IMR-90 (cell line): ENCODE data around the gene NARS2. TPM values are rescaled to one million over a fixed set of nuclear protein-coding genes. Genes with fewer than 3 reads are reported as not detected.
A peak's percentile ranks its signal among the peaks of the same experiment; 100 is the strongest.

ENCODE experiments used
- ATAC-seq: fragments of 200-7000 bp; cut with Tn5 transposase; 2 replicates; pipeline ENCODE4 v1.9.1; 2020; ENCODE audit warnings: low read depth, mild to moderate bottlenecking, moderate library complexity
- BruUV-seq: library from RNA; stranded (reverse); fragments of 400-500 nt; replicated peaks from 2 replicates; lab custom pipeline; 2021; lab: Mats Ljungman, UMichigan
- CTCF ChIA-PET: fragments of 300-600 bp; formaldehyde crosslinking; extraction: SDS; loops from one replicate; lab custom pipeline; 2021; ENCODE audit warnings: antibody characterized with exemption; lab: Yijun Ruan, JAX
- POLR2A ChIA-PET: fragments of 300-600 bp; sonication (Branson Sonifier 250); formaldehyde crosslinking; loops from one replicate; lab custom pipeline; 2022; ENCODE audit warnings: antibody characterized with exemption; ENCODE audit not compliant: unreplicated experiment; lab: Charles Lee
- DNase-seq: peaks from one replicate; pipeline ENCODE4 v3.0.0; 2013
- H2AFZ ChIP-seq: replicated peaks from 2 replicates; pipeline ENCODE3; 2013; ENCODE audit warnings: low read length, mild to moderate bottlenecking; ENCODE audit not compliant: poor library complexity
- H2AK5ac ChIP-seq: 2 replicates; pipeline ENCODE4 v1.6.1; 2013; ENCODE audit warnings: low read depth, low read length, inconsistent platforms
- H2AK9ac ChIP-seq: replicated peaks from 2 replicates; pipeline ENCODE3; 2013; ENCODE audit warnings: mild to moderate bottlenecking, low read depth, low read length, moderate library complexity; ENCODE audit not compliant: poor library complexity
- H2BK120ac ChIP-seq: 2 replicates; pipeline ENCODE4 v1.6.1; 2013; ENCODE audit warnings: low read depth, low read length, inconsistent platforms
- H2BK15ac ChIP-seq: 3 replicates; pipeline ENCODE4 v1.6.1; 2013; ENCODE audit warnings: low read depth, low read length, inconsistent platforms
- H2BK20ac ChIP-seq: 2 replicates; pipeline ENCODE4 v1.6.1; 2013; ENCODE audit warnings: low read depth, mild to moderate bottlenecking, inconsistent platforms, low read length, moderate library complexity
- H2BK5ac ChIP-seq: 2 replicates; pipeline ENCODE4 v1.6.1; 2013; ENCODE audit warnings: mild to moderate bottlenecking, low read depth, low read length, inconsistent platforms; ENCODE audit not compliant: poor library complexity, severe bottlenecking
- H3K14ac ChIP-seq: replicated peaks from 2 replicates; pipeline ENCODE4 v1.6.1; 2013; ENCODE audit warnings: low read depth, low read length, inconsistent platforms
- H3K18ac ChIP-seq: 2 replicates; pipeline ENCODE4 v1.6.1; 2013; ENCODE audit warnings: low read depth, low read length, control low read depth
- H3K23ac ChIP-seq: 2 replicates; pipeline ENCODE4 v1.6.1; 2013; ENCODE audit warnings: low read depth, low read length, inconsistent platforms
- H3K27ac ChIP-seq: 2 replicates; pipeline ENCODE4 v1.5.1; 2013; ENCODE audit warnings: mild to moderate bottlenecking, control low read depth, low read length; ENCODE audit not compliant: insufficient read depth
- H3K27me3 ChIP-seq: 2 replicates; pipeline ENCODE4 v1.6.1; 2013; ENCODE audit warnings: low read length; ENCODE audit not compliant: control insufficient read depth, insufficient read depth
- H3K36me3 ChIP-seq: 2 replicates; pipeline ENCODE4 v1.6.1; 2013; ENCODE audit warnings: low read length, mixed read lengths; ENCODE audit not compliant: control insufficient read depth, insufficient read depth
- H3K4ac ChIP-seq: 2 replicates; pipeline ENCODE4 v1.6.1; 2013; ENCODE audit warnings: low read depth, low read length, inconsistent platforms
- H3K4me1 ChIP-seq: 2 replicates; pipeline ENCODE4 v1.6.1; 2013; ENCODE audit warnings: low read length, mixed read lengths; ENCODE audit not compliant: control insufficient read depth, insufficient read depth
- H3K4me2 ChIP-seq: 2 replicates; pipeline ENCODE4 v1.6.1; 2013; ENCODE audit warnings: low read depth, mild to moderate bottlenecking, control low read depth, low read length, moderate library complexity
- H3K4me3 ChIP-seq: 2 replicates; pipeline ENCODE4 v1.5.1; 2013; ENCODE audit warnings: low read depth, mild to moderate bottlenecking, control low read depth, low read length, moderate library complexity; ENCODE audit not compliant: insufficient read depth
- H3K56ac ChIP-seq: 2 replicates; pipeline ENCODE4 v1.6.1; 2013; ENCODE audit warnings: low read length, inconsistent platforms; ENCODE audit not compliant: insufficient read depth; ENCODE audit errors: extremely low read depth
- H3K79me1 ChIP-seq, 2 experiments: 2 replicates each; pipeline ENCODE4 v1.6.1; 2013; ENCODE audit warnings: low read length in 2 of 2, inconsistent platforms in 1 of 2, low read depth in 1 of 2
- H3K9ac ChIP-seq: 2 replicates; pipeline ENCODE4 v1.6.1; 2013; ENCODE audit warnings: low read depth, low read length, control low read depth
- H3K9me1 ChIP-seq: 2 replicates; pipeline ENCODE4 v1.6.1; 2013; ENCODE audit warnings: low read length, inconsistent platforms; ENCODE audit not compliant: insufficient read depth
- H3K9me3 ChIP-seq: 2 replicates; pipeline ENCODE4 v1.6.1; 2013; ENCODE audit warnings: low read length; ENCODE audit not compliant: control insufficient read depth, insufficient read depth
- H4K20me1 ChIP-seq: 2 replicates; pipeline ENCODE4 v1.6.1; 2013; ENCODE audit warnings: low read length, inconsistent platforms; ENCODE audit not compliant: insufficient read depth
- H4K5ac ChIP-seq: 2 replicates; pipeline ENCODE4 v1.6.1; 2013; ENCODE audit warnings: mild to moderate bottlenecking, low read depth, low read length, control low read depth
- H4K8ac ChIP-seq, 2 experiments: 2 replicates each; pipeline ENCODE4 v1.6.1; 2013; ENCODE audit warnings: low read depth in 2 of 2, low read length in 2 of 2, control low read depth in 1 of 2, inconsistent platforms in 1 of 2
- H4K91ac ChIP-seq: 2 replicates; pipeline ENCODE4 v1.6.1; 2013; ENCODE audit warnings: low read depth, low read length, inconsistent platforms; ENCODE audit not compliant: insufficient read depth
- BHLHE40 ChIP-seq: fragments of 150-350 bp; IDR thresholded peaks from 2 replicates; pipeline ENCODE4 v1.6.1; 2016; ENCODE audit warnings: mild to moderate bottlenecking, low read depth, low read length
- CEBPB ChIP-seq: IDR thresholded peaks from 2 replicates; pipeline ENCODE4 v1.6.1; 2012; ENCODE audit warnings: low read depth, low read length, improper control_type of control experiment
- CHD1 ChIP-seq: IDR thresholded peaks from 2 replicates; pipeline ENCODE4 v1.6.1; 2012; ENCODE audit warnings: low read depth, low read length, improper control_type of control experiment
- CTCF ChIP-seq: conservative IDR thresholded peaks from 2 replicates; pipeline ENCODE4 v1.5.1; 2012; ENCODE audit warnings: mild to moderate bottlenecking, low read depth, low read length, improper control_type of control experiment
- ELK1 ChIP-seq: fragments of 150-350 bp; IDR thresholded peaks from 2 replicates; pipeline ENCODE4 v1.6.1; 2016; ENCODE audit warnings: low read depth, mild to moderate bottlenecking, low read length, moderate library complexity, borderline replicate concordance
- FOS ChIP-seq: fragments of 150-350 bp; IDR thresholded peaks from 2 replicates; pipeline ENCODE4 v1.6.1; 2016; ENCODE audit warnings: low read depth, low read length
- MAZ ChIP-seq: IDR thresholded peaks from 2 replicates; pipeline ENCODE4 v1.6.1; 2012; ENCODE audit warnings: low read depth, mild to moderate bottlenecking, low read length, improper control_type of control experiment, moderate library complexity, borderline replicate concordance
- MXI1 ChIP-seq: IDR thresholded peaks from 2 replicates; pipeline ENCODE4 v1.6.1; 2012; ENCODE audit warnings: low read depth, mild to moderate bottlenecking, low read length, moderate library complexity, borderline replicate concordance
- NFE2L2 ChIP-seq: fragments of 150-350 bp; IDR thresholded peaks from 2 replicates; pipeline ENCODE4 v1.6.1; 2016; ENCODE audit warnings: low read depth, mild to moderate bottlenecking, low read length
- RAD21 ChIP-seq: IDR thresholded peaks from 2 replicates; pipeline ENCODE4 v1.6.1; 2012; ENCODE audit warnings: low read length, improper control_type of control experiment
- RCOR1 ChIP-seq: IDR thresholded peaks from 2 replicates; pipeline ENCODE4 v1.6.1; 2012; ENCODE audit warnings: mild to moderate bottlenecking, low read length, improper control_type of control experiment; ENCODE audit not compliant: insufficient replicate concordance
- RFX5 ChIP-seq: IDR thresholded peaks from 2 replicates; pipeline ENCODE4 v1.8.0; 2012; ENCODE audit warnings: low read depth, mild to moderate bottlenecking, low read length, moderate library complexity
- SMC3 ChIP-seq: fragments of 150-350 bp; IDR thresholded peaks from 2 replicates; pipeline ENCODE4 v1.6.1; 2016; ENCODE audit warnings: low read depth, mild to moderate bottlenecking, antibody characterized with exemption, low read length, moderate library complexity
- USF2 ChIP-seq: fragments of 150-350 bp; IDR thresholded peaks from 2 replicates; pipeline ENCODE4 v1.6.1; 2017; ENCODE audit warnings: mild to moderate bottlenecking, antibody characterized with exemption, low read length, low read depth
- WGBS, 2 experiments: methylation state at CpG; one replicate each; pipeline versions ENCODE4 v1.1.5 to v1.1.7; 2013; ENCODE audit warnings: missing lambda C conversion rate in 2 of 2; ENCODE audit not compliant: insufficient read length in 1 of 2; ENCODE audit errors: extremely low coverage in 2 of 2; 5-methylcytosine and 5-hydroxymethylcytosine counted together
- dilution Hi-C: fragments of 300-500 bp; cut with HindIII; formaldehyde crosslinking; loops from one replicate; pipeline ENCODE4 v1.14.3; 2018; ENCODE audit warnings: low sequenced_read_pairs; ENCODE audit not compliant: unreplicated experiment
- in situ Hi-C: fragments of 300-500 bp; cut with MboI; formaldehyde crosslinking; loops from 3 replicates; pipeline ENCODE4 v1.14.3; 2019; ENCODE audit warnings: low sequenced_read_pairs, inconsistent platforms, mixed read lengths
- intact Hi-C: fragments of 100-400 bp; cut with micrococcal nuclease; formaldehyde crosslinking; loops from 2 replicates; pipeline ENCODE4 v1.10.0; 2022
- polyA plus RNA-seq, 3 experiments: library from polyadenylated mRNA; depleted of rRNA; stranded (reverse); fragments of >200 nt; gene quantifications; 2 replicates each; pipeline ENCODE4 v1.2.3, GENCODE V29; 2012; ENCODE audit warnings: low replicate concordance in 1 of 3
- total RNA-seq: library from RNA; depleted of rRNA; stranded (reverse); fragments of >200 nt; gene quantifications from 2 replicates; pipeline ENCODE4 v1.2.3, GENCODE V29; 2012

Gene NARS2
- total and polyA plus RNA-seq, 2 of the 4 experiments (the other 2 are of a cell fraction), result 8.0 to 15.8 TPM

GRCh38 chr11:78418584-78419211 lies 156.0 kb downstream of the NARS2 start:
- Histone ChIP-seq H2AK9ac (peak overlapping the region; percentile 84), H3K27me3 (no peaks in the 10 kb centered on the region), H3K4me3 (peak overlapping the region; percentile 96), H4K20me1 (peaks cover 5% of the 10 kb centered on the region), H3K4me2 (peak overlapping the region; percentile 96), H3K36me3 (no peaks in the 10 kb centered on the region), H3K9me1 (peaks cover 11% of the 10 kb centered on the region), H2BK5ac (peak overlapping the region; percentile 20), H2BK120ac (peak overlapping the region; percentile 61), H2AK5ac (peak overlapping the region; percentile 53), H3K56ac (no peak overlapping the region), H3K23ac (peak overlapping the region; percentile 86), H2AFZ (peak overlapping the region; percentile 91), H3K4ac (peak overlapping the region; percentile 85), H3K27ac (peak overlapping the region; percentile 81; the same call in 1 of the 2 replicates), H2BK15ac (peak overlapping the region; percentile 66; the same call in 1 of the 3 replicates), H2BK20ac (peak overlapping the region; percentile 8; the same call in 1 of the 2 replicates), H4K5ac (peak overlapping the region; percentile 36; the same call in 1 of the 2 replicates), H4K8ac (peak overlapping the region; percentile 24 to 83; a peak in 2 of 4 replicates), H3K9me3 (no peaks in the 10 kb centered on the region), H3K4me1 (peaks cover 19% of the 10 kb centered on the region), H3K9ac (peak overlapping the region; percentile 89), H3K79me1 (peaks cover 2 to 24% of the 10 kb centered on the region in 2 experiments), H3K18ac (peak overlapping the region; percentile 47), H4K91ac (peak overlapping the region; percentile 72; the same call in 1 of the 2 replicates), H3K14ac (peak overlapping the region; percentile 76)
- TF ChIP-seq MAZ (no peak), NFE2L2 (no peak), CHD1 (no peak), CTCF (no peak), ELK1 (no peak), RAD21 (no peak), CEBPB (no peak), SMC3 (no peak), RFX5 (no peak), RCOR1 (no peak), USF2 (no peak), BHLHE40 (no peak), MXI1 (no peak), FOS (no peak)
- ChIA-PET CTCF (interaction anchor here (0.6 to 2.0 kb wide), 6 partner anchors 11 to 540 kb away, joined by 3 to 16 read pairs (median 6); no protein-coding TSS in a partner anchor), POLR2A (no interaction called here)
- dilution Hi-C loops (no loop called here), intact Hi-C loops (loop anchor here (1.0 kb wide), 1 partner anchor 146 kb away; no protein-coding TSS in a partner anchor), in situ Hi-C loops (loop anchor here (10.0 kb wide), 1 partner anchor 284 kb away; the partner anchor contains the start of gene ALG8)
- ATAC-seq (no peak), DNase-seq (peak; percentile 27)
- no CpG with 5 or more reads among the region's 11 CpGs for WGBS, 2 experiments
- BruUV-seq, result no TSS peak
